NCI-H2196 treated with DMSO at 0.1 percent for 48 hours (cell line): ENCODE results near the gene ADAMTS16.

ENCODE experiments used
- DNase-seq: peaks from one replicate; lab custom pipeline; 2025; ENCODE audit not compliant: unreplicated experiment; lab: John Stamatoyannopoulos, UW

The ADAMTS16 gene

GRCh38 chr5:5339257-5339656 lies 199.1 kb downstream of the ADAMTS16 start:
- DNase-seq: no peak

- DNase-seq: no peak
Observed at GRCh38 chr5:5340206-5340729, 200.1 kb downstream of the ADAMTS16 start.

- DNase-seq: no peak
Observed at GRCh38 chr5:5341531-5342292, 201.6 kb downstream of the ADAMTS16 start.

GRCh38 chr5:5342784-5343183 lies 202.7 kb downstream of the ADAMTS16 start:
- no peak for DNase-seq

GRCh38 chr5:5343568-5343967 lies 203.4 kb downstream of the ADAMTS16 start:
- no peak for DNase-seq

- no peak for DNase-seq
Observed at GRCh38 chr5:5344051-5344571, 204.0 kb downstream of the ADAMTS16 start.

GRCh38 chr5:5344606-5345005 lies 204.5 kb downstream of the ADAMTS16 start:
- no peak for DNase-seq

GRCh38 chr5:5347442-5347841 lies 207.3 kb downstream of the ADAMTS16 start:
- no peak for DNase-seq

GRCh38 chr5:5348135-5348534 lies 208.0 kb downstream of the ADAMTS16 start:
- no peak for DNase-seq

GRCh38 chr5:5348576-5348975 lies 208.4 kb downstream of the ADAMTS16 start:
- DNase-seq: no peak

- no peak for DNase-seq
Observed at GRCh38 chr5:5350101-5350500, 210.0 kb downstream of the ADAMTS16 start.

GRCh38 chr5:5351288-5351979 lies 211.3 kb downstream of the ADAMTS16 start:
- DNase-seq: no peak

GRCh38 chr5:5352675-5353074 lies 212.5 kb downstream of the ADAMTS16 start:
- no peak for DNase-seq

- DNase-seq: peak; percentile 3
Observed at GRCh38 chr5:5353681-5354080, 213.6 kb downstream of the ADAMTS16 start.

- DNase-seq: no peak
Observed at GRCh38 chr5:5356765-5357164, 216.6 kb downstream of the ADAMTS16 start.

- DNase-seq: no peak
Observed at GRCh38 chr5:5359618-5360017, 219.5 kb downstream of the ADAMTS16 start.

GRCh38 chr5:5360363-5360940 lies 220.3 kb downstream of the ADAMTS16 start:
- no peak for DNase-seq

- DNase-seq: no peak
Observed at GRCh38 chr5:5360941-5361520, 220.9 kb downstream of the ADAMTS16 start.

- no peak for DNase-seq
Observed at GRCh38 chr5:5363045-5363444, 222.9 kb downstream of the ADAMTS16 start.

- no peak for DNase-seq
Observed at GRCh38 chr5:5364932-5365331, 224.8 kb downstream of the ADAMTS16 start.

- no peak for DNase-seq
Observed at GRCh38 chr5:5367739-5368138, 227.6 kb downstream of the ADAMTS16 start.
